ENCODE measurements around the gene CCER1.

DNA sequence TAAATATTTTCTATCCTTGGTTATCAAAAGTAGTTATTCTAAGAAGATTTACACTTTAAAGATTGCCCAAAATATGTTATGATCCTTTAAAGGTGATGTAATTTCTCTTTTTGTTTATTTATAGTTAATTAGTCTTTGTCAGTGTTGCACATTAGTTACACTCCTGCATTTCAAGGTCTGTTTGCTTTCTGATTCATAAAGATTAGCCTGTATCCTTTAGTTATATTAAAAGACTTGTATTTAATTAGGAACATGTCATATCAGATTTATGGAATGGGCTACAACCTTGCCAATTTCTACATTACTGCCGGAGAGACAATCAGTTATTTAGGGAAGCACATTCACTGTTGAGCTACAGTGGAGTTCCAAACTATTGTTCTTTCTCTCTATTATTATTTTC, 46.3 kb upstream of the CCER1 start:
- no peak for TF ChIP-seq POLR2A (IDR thresholded peaks at IDR 0.05)
- TF ChIP-seq, protein P1, sequence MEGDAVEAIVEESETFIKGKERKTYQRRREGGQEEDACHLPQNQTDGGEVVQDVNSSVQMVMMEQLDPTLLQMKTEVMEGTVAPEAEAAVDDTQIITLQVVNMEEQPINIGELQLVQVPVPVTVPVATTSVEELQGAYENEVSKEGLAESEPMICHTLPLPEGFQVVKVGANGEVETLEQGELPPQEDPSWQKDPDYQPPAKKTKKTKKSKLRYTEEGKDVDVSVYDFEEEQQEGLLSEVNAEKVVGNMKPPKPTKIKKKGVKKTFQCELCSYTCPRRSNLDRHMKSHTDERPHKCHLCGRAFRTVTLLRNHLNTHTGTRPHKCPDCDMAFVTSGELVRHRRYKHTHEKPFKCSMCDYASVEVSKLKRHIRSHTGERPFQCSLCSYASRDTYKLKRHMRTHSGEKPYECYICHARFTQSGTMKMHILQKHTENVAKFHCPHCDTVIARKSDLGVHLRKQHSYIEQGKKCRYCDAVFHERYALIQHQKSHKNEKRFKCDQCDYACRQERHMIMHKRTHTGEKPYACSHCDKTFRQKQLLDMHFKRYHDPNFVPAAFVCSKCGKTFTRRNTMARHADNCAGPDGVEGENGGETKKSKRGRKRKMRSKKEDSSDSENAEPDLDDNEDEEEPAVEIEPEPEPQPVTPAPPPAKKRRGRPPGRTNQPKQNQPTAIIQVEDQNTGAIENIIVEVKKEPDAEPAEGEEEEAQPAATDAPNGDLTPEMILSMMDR (IDR thresholded peaks at IDR 0.05): no peak

All from heart left ventricle (tissue), 13 donors.